Glutamatergic neuron (in vitro differentiated cells): ENCODE data around the gene LAD1. TPM values are rescaled to one million over a fixed set of nuclear protein-coding genes. Genes with fewer than 3 reads are reported as not detected.

Experiments used
- DNase-seq: peaks from one replicate; pipeline ENCODE4 v3.0.0; 2022
- H3K27ac Mint-ChIP-seq: one replicate; pipeline ENCODE4 v1.8.0; 2020; ENCODE audit warnings: mild to moderate bottlenecking, mixed read lengths, inconsistent platforms; ENCODE audit not compliant: unreplicated experiment
- H3K27me3 Mint-ChIP-seq: one replicate; pipeline ENCODE4 v1.8.0; 2020; ENCODE audit warnings: mild to moderate bottlenecking, moderate library complexity, mixed read lengths, inconsistent platforms; ENCODE audit not compliant: unreplicated experiment
- H3K36me3 Mint-ChIP-seq: one replicate; pipeline ENCODE4 v1.8.0; 2020; ENCODE audit warnings: mild to moderate bottlenecking, mixed read lengths, inconsistent platforms; ENCODE audit not compliant: unreplicated experiment
- H3K4me1 Mint-ChIP-seq: one replicate; pipeline ENCODE4 v1.8.0; 2020; ENCODE audit warnings: mild to moderate bottlenecking, low read depth, mixed read lengths, inconsistent platforms; ENCODE audit not compliant: unreplicated experiment
- H3K4me3 Mint-ChIP-seq: one replicate; pipeline ENCODE4 v1.8.0; 2020; ENCODE audit warnings: mild to moderate bottlenecking, mixed read lengths, inconsistent platforms; ENCODE audit not compliant: unreplicated experiment
- H3K9me3 Mint-ChIP-seq: one replicate; pipeline ENCODE4 v1.8.0; 2020; ENCODE audit warnings: mild to moderate bottlenecking, moderate library complexity, mixed read lengths, inconsistent platforms; ENCODE audit not compliant: unreplicated experiment
- CTCF ChIP-seq: fragments of 200-600 bp; sonication (generic); IDR thresholded peaks from one replicate; pipeline ENCODE4 v1.5.0; 2021; ENCODE audit not compliant: partially characterized antibody, unreplicated experiment
- total RNA-seq: library from RNA; stranded (reverse); fragmentation: NEBNext Ultra II Directional; extraction: Animal tissue kit (Norgen Biotek cat#: 25700); gene quantifications from one replicate; pipeline ENCODE4 v1.2.1, GENCODE V29; 2021; ENCODE audit not compliant: unreplicated experiment

The LAD1 gene
- total RNA-seq, 1 donor from 2014 or later: 0.25 TPM

GRCh38 chr1:201404722-201405483, 5.8 kb upstream of the LAD1 start:
- Mint-ChIP-seq H3K27me3 (peaks cover 6% of the 10 kb centered on the region), H3K9me3 (peaks cover 6% of the 10 kb centered on the region)

GRCh38 chr1:201404055-201404454, 4.9 kb upstream of the LAD1 start:
- H3K4me1 Mint-ChIP-seq: no peaks in the 10 kb centered on the region
- TF ChIP-seq CTCF: no peak
- no peak overlapping the region for H3K27ac Mint-ChIP-seq
- H3K36me3 Mint-ChIP-seq: no peaks in the 10 kb centered on the region
- H3K27me3 Mint-ChIP-seq: peaks cover 6% of the 10 kb centered on the region
- no peak for DNase-seq
- H3K4me3 Mint-ChIP-seq: no peak overlapping the region
- peaks cover 4% of the 10 kb centered on the region for H3K9me3 Mint-ChIP-seq

More at GRCh38 chr1:201404722-201405483, 5.8 kb upstream of the LAD1 start:
- no peak for DNase-seq
- no peak for TF ChIP-seq CTCF
- Mint-ChIP-seq H3K4me1 (no peaks in the 10 kb centered on the region), H3K4me3 (no peak overlapping the region), H3K36me3 (no peaks in the 10 kb centered on the region), H3K27ac (no peak overlapping the region)

GRCh38 chr1:201403359-201403758, 4.2 kb upstream of the LAD1 start:
- Mint-ChIP-seq H3K9me3 (peaks cover 4% of the 10 kb centered on the region), H3K27ac (no peak overlapping the region), H3K4me3 (no peak overlapping the region), H3K36me3 (no peaks in the 10 kb centered on the region), H3K4me1 (no peaks in the 10 kb centered on the region), H3K27me3 (peaks cover 7% of the 10 kb centered on the region)
- TF ChIP-seq CTCF: no peak
- DNase-seq: no peak

- no peak for DNase-seq
- Mint-ChIP-seq H3K27ac (no peak overlapping the region), H3K4me3 (no peak overlapping the region), H3K36me3 (no peaks in the 10 kb centered on the region), H3K9me3 (peaks cover 5% of the 10 kb centered on the region), H3K27me3 (peaks cover 12% of the 10 kb centered on the region), H3K4me1 (no peaks in the 10 kb centered on the region)
- TF ChIP-seq CTCF: no peak
These were observed 2.6 kb upstream of the LAD1 start for GRCh38 chr1:201401700-201402099.

- H3K27ac Mint-ChIP-seq: no peak overlapping the region
- no peaks in the 10 kb centered on the region for H3K36me3 Mint-ChIP-seq
- H3K4me1 Mint-ChIP-seq: no peaks in the 10 kb centered on the region
- DNase-seq: no peak
- no peak overlapping the region for H3K4me3 Mint-ChIP-seq
- peaks cover 4% of the 10 kb centered on the region for H3K9me3 Mint-ChIP-seq
- peaks cover 15% of the 10 kb centered on the region for H3K27me3 Mint-ChIP-seq
- TF ChIP-seq CTCF: no peak
These were observed 1.7 kb upstream of the LAD1 start for GRCh38 chr1:201400852-201401230.
